ENCODE results near the gene DKK3.

DKK3 gene

DNA sequence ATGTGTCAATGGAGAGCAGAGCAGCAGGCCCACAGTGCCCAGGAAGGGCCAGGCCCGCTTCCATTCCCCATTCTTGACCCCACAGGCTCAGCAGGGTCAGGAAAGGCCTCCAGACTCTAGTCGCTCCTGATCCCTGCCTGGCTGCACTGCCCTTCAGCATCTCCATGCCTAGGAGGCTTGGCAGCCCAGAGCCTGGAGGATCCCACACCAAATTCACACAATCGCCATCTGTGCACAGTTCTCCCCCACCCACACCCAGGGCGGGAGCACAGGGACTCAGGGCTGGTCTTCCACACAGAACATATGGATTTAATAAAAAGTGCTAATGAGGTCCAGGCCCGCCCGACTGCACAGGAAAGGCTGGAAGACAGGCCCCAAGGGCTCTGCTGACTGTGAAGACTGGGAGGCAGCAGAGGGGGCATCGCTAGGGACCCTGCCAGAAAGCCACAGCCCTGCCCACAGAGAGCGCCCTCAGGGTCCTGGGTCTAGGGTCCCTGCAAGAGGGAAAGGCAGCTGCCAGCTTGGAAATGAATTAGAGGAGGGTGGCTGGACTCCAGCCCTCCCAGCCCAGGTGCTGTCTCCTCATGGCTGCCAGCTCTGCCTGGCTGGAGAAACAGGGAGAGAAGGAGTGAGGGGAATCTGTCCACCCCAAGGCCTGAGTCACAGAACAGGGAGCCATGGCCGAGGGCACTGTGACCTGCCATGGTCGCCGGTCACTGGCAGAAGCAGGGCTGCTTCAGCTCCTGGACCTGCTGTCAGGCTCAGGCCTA lies 39.7 kb downstream of the DKK3 start:
- TF ChIP-seq, protein P1, sequence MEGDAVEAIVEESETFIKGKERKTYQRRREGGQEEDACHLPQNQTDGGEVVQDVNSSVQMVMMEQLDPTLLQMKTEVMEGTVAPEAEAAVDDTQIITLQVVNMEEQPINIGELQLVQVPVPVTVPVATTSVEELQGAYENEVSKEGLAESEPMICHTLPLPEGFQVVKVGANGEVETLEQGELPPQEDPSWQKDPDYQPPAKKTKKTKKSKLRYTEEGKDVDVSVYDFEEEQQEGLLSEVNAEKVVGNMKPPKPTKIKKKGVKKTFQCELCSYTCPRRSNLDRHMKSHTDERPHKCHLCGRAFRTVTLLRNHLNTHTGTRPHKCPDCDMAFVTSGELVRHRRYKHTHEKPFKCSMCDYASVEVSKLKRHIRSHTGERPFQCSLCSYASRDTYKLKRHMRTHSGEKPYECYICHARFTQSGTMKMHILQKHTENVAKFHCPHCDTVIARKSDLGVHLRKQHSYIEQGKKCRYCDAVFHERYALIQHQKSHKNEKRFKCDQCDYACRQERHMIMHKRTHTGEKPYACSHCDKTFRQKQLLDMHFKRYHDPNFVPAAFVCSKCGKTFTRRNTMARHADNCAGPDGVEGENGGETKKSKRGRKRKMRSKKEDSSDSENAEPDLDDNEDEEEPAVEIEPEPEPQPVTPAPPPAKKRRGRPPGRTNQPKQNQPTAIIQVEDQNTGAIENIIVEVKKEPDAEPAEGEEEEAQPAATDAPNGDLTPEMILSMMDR (IDR thresholded peaks at IDR 0.05; ENCODE audit: borderline replicate concordance, extremely low read depth, low read length, poor library complexity, severe bottlenecking), result no peak
- no peak for TF ChIP-seq EZH2 (IDR thresholded peaks at IDR 0.05; ENCODE audit: borderline replicate concordance, low read depth, low read length, severe bottlenecking)
- no peak overlapping the region for H3K27ac ChIP-seq (ENCODE audit: low read length)
- ATAC-seq (ENCODE audit: insufficient read depth, low read depth), result no peak

DNA sequence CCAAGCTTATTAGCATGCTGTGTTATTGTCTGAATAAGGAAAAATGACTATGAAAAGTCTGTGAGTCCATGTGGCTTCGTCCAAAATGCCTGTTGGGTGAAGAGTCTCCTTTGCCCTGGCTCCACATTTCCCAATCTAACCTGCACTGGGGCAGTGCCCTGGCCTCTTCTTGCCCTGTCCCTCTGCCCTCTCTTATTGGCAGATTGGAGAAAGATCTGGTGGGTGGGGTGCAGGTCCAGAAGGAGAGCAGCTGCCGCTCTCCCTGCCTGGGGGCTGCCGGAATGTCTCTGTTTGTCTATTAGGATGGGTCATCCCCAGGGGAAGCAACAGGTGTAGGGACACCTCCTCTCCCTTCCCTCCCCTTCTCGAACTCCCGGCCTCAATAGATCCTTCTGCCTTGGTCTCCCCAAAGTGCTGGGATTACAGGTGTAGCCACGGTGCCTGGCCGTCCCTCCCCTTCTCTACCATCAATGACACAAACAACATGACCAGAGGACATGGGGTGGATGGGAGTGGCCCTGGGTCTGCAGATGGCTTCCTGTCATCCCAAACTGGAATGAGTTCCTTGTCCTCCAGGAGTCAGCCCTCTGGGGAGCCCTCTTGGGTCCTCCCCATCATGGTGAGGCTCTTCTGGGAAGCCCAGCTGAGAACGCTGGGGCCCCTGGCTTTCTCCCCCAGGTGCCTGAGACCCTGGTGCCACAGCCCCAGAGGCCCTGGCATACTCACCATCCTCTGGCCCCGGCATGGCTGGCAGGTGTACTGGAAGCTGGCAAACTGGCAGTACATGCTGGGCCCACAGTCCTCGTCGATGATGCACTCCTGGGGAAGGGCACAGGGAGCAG lies 40.5 kb downstream of the DKK3 start:
- ATAC-seq (ENCODE audit: insufficient read depth, low read depth) (no peak), DNase-seq (no peak)
- H3K4me3 ChIP-seq (ENCODE audit: low read depth in 1 of 2, low read length in 2 of 2), result no peak overlapping the region
- H3K9me3 ChIP-seq (ENCODE audit: insufficient read depth, low read length, severe bottlenecking), result no peaks in the 10 kb centered on the region
- H3K79me2 ChIP-seq (ENCODE audit: insufficient read depth, low read length), result no peaks in the 10 kb centered on the region
- H4K20me1 ChIP-seq (ENCODE audit: insufficient read depth, low read length), result peaks cover 3% of the 10 kb centered on the region; the same call in 1 of the 2 replicates
- H3K36me3 ChIP-seq (ENCODE audit: insufficient read depth, low read length), result no peaks in the 10 kb centered on the region
- no peaks in the 10 kb centered on the region for H3K4me1 ChIP-seq (ENCODE audit: insufficient read depth, low read length)
- H3K4me2 ChIP-seq (ENCODE audit: insufficient read depth, low read length), result no peak overlapping the region
- H2AFZ ChIP-seq (ENCODE audit: low read depth, low read length), result no peak overlapping the region
- TF ChIP-seq, protein P1 (IDR thresholded peaks at IDR 0.05; ENCODE audit: borderline replicate concordance, extremely low read depth, low read length, poor library complexity, severe bottlenecking), result no peak
- no peak for TF ChIP-seq EZH2 (IDR thresholded peaks at IDR 0.05; ENCODE audit: borderline replicate concordance, low read depth, low read length, severe bottlenecking)
- peaks cover 4% of the 10 kb centered on the region for H3K27me3 ChIP-seq (ENCODE audit: insufficient read depth, low read length, poor library complexity)
- no peak overlapping the region for H3K9ac ChIP-seq (ENCODE audit: low read depth, low read length)
- H3K27ac ChIP-seq (ENCODE audit: low read length), result no peak overlapping the region

More for the DNA sequence above, 39.7 kb downstream of the DKK3 start:
- Histone ChIP-seq H3K4me2 (ENCODE audit: insufficient read depth, low read length) (no peak overlapping the region), H3K9ac (ENCODE audit: low read depth, low read length) (no peak overlapping the region), H3K27me3 (ENCODE audit: insufficient read depth, low read length, poor library complexity) (peaks cover 4% of the 10 kb centered on the region), H4K20me1 (ENCODE audit: insufficient read depth, low read length) (peaks cover 3% of the 10 kb centered on the region; the same call in 1 of the 2 replicates), H3K79me2 (ENCODE audit: insufficient read depth, low read length) (no peaks in the 10 kb centered on the region), H3K4me3 (ENCODE audit: low read depth in 1 of 2, low read length in 2 of 2) (no peak overlapping the region), H2AFZ (ENCODE audit: low read depth, low read length) (no peak overlapping the region), H3K4me1 (ENCODE audit: insufficient read depth, low read length) (no peaks in the 10 kb centered on the region), H3K9me3 (ENCODE audit: insufficient read depth, low read length, severe bottlenecking) (no peaks in the 10 kb centered on the region), H3K36me3 (ENCODE audit: insufficient read depth, low read length) (no peaks in the 10 kb centered on the region)
- DNase-seq, result no peak

GRCh38 chr11:11966826-11967668 lies 41.4 kb downstream of the DKK3 start:
- ATAC-seq (ENCODE audit: insufficient read depth, low read depth), result peak; percentile 99
- H3K79me2 ChIP-seq (ENCODE audit: insufficient read depth, low read length), result no peaks in the 10 kb centered on the region
- H2AFZ ChIP-seq (ENCODE audit: low read depth, low read length), result no peak overlapping the region
- peak; percentile 83 for DNase-seq
- H4K20me1 ChIP-seq (ENCODE audit: insufficient read depth, low read length), result peaks cover 3% of the 10 kb centered on the region; the same call in 1 of the 2 replicates
- TF ChIP-seq, protein P1 (IDR thresholded peaks at IDR 0.05; ENCODE audit: borderline replicate concordance, extremely low read depth, low read length, poor library complexity, severe bottlenecking), result peak; percentile 87
- no peak for TF ChIP-seq EZH2 (IDR thresholded peaks at IDR 0.05; ENCODE audit: borderline replicate concordance, low read depth, low read length, severe bottlenecking)
- H3K36me3 ChIP-seq (ENCODE audit: insufficient read depth, low read length), result no peaks in the 10 kb centered on the region
- H3K4me2 ChIP-seq (ENCODE audit: insufficient read depth, low read length), result no peak overlapping the region
- no peaks in the 10 kb centered on the region for H3K9me3 ChIP-seq (ENCODE audit: insufficient read depth, low read length, severe bottlenecking)
- H3K27ac ChIP-seq (ENCODE audit: low read length), result no peak overlapping the region
- H3K4me1 ChIP-seq (ENCODE audit: insufficient read depth, low read length), result no peaks in the 10 kb centered on the region
- no peak overlapping the region for H3K4me3 ChIP-seq (ENCODE audit: low read depth in 1 of 2, low read length in 2 of 2)
- H3K9ac ChIP-seq (ENCODE audit: low read depth, low read length), result no peak overlapping the region
- H3K27me3 ChIP-seq (ENCODE audit: insufficient read depth, low read length, poor library complexity), result peaks cover 4% of the 10 kb centered on the region
